Measurements from ENCODE around the gene GSK3A.
"Not testable (repeated sequence)": the region's sequence is repeated elsewhere in the genome, so short reads cannot be mapped to it uniquely, and the experiment has no call there.

Gene GSK3A

DNA sequence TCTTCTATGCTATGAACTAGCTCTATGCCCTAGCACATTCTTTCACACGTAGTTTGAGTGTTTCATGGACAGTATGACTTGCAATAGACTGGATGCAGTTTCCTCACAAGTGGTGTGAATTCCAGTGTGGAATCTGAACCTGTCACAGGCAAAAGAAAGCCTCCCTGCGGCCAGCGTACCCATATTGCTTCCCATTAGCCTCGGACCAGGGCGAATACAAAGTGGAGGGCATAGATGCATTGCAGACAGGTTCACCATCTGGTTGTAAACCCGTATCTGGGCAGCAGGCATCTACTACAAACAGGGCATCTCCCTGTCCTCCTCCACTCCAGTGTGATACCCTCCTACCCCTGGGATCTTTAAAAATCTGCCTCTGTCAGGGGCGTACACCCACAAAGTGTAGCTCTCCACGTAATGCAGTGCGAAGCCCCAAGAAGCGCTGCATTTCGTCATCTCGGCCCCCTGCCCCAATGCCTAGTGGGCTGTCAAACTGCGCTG is 25.3 kb upstream of the GSK3A start:
- no peak for DNase-seq

- not testable (repeated sequence) for DNase-seq
These were observed 24.7 kb upstream of the GSK3A start for GRCh38 chr19:42266928-42267603.

DNA sequence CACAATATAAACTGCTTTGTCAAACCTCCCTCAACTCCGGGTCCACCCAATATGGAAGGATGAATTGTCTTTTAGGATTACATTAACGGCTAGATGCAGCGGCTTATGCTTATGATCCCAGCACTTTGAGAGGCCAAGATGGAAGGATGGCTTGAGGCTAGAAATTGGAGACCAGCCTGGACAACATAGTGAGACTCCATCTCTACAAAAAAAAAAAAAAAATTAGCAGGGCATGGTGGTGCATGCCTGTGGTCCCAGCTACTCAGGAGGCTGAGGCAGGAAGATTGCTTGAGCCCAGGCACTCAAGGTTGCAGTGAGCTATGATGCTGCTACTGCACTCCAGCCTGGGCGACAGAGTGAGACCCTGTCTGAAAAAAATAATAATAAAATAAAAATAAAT is 23.7 kb upstream of the GSK3A start:
- not testable (repeated sequence) for DNase-seq

GRCh38 chr19:42261763-42262162 is 19.4 kb upstream of the GSK3A start:
- no peak for DNase-seq

GRCh38 chr19:42257842-42258241 is 15.4 kb upstream of the GSK3A start:
- not testable (repeated sequence) for DNase-seq

- DNase-seq = no peak
These were observed 13.7 kb upstream of the GSK3A start for GRCh38 chr19:42255766-42256745.

DNA sequence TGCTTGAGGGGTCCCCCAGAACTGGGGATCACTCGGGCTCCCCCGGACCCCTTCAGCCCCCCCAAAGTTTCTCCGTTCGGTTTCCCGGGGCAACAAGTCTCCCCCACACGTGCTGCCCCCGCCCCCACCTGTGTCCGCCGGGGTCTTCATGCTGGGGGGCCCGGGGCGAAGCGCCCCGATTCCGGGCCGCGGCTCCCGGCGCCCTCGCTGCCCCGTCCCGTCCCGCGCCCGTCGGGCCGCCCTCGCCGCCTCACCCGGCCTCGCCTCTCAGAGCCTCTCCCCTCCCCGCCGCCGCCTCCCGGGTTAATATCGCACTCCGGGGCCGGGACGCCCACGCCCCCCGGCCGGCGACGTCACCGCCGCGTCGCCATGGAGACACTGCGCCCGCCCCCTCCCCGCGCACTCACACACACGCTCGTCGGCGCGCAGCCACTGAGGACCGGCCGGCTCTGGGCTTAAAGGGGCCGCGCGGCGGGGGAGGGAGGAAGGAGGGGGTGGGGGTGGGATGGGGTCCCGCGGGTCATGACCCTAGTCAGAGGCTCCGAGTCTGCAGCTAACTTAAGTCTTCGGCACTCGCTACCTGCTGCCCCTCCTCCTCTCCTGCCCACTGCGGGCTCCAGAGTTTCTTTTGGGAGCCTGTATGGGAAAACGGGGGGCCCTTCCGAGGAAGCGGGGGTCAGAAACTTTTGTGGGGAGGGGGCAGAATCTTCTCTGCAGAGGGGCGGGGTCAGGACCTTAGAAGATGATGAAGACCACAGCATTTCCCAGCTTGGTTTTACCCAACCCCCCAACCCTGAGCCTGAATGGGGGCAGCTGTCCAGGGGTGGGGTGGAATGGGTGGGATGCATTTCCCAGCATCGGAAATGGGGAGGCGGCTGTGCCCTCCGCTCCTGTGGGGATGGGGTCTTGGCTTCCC is 12.7 kb upstream of the GSK3A start, which contains the start of gene ERF:
TSS of gene ERF (minus strand) at position 279 of the 916 bp plus-strand sequence. CDS start at position 150, 129 bp downstream.
- DNase-seq = peak; percentile 94

- DNase-seq = peak; percentile 84
These were observed 11.9 kb upstream of the GSK3A start for GRCh38 chr19:42254089-42254849.

DNA sequence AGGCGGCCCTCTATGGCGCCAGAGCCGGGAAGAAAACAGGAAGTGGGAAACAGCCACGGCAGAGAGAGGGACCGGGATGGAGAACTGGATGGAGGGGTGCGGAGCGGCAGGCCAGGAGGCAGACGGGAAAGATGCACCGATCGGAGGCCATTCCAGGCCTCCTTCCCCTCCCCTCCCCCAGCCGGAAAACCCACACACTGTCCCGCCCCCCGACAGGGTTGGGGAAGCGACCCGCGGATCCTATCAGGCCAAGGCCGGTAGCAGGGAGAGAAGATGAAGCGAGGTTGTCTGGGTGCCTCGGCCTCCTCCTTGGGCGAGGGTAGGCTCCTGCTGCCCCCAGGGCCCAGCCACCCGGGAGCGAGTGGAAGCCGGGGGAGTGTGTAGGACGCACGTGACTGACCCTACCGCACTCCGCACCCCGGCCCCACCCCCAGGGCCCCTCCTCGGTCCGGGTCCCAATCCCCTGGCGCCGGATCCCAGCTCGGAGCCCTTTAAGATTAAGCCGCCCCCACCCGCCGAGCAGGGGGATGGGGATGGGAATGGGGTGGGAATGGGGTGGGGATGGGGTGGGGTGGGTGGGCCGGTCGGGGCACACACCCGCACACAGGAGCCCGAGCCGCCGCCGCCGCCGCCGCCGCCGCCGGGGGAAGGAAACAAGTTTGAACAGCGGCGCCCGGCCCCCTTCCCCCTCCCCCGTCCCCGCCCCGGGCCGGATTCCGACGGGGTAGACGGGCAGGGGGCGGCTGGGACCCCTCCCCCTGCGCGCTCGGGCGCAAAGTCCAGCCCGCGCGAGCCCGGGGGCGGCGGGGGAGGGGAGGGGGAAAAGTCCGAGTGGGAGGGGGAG is 11.1 kb upstream of the GSK3A start:
- DNase-seq = peak; percentile 72

DNA sequence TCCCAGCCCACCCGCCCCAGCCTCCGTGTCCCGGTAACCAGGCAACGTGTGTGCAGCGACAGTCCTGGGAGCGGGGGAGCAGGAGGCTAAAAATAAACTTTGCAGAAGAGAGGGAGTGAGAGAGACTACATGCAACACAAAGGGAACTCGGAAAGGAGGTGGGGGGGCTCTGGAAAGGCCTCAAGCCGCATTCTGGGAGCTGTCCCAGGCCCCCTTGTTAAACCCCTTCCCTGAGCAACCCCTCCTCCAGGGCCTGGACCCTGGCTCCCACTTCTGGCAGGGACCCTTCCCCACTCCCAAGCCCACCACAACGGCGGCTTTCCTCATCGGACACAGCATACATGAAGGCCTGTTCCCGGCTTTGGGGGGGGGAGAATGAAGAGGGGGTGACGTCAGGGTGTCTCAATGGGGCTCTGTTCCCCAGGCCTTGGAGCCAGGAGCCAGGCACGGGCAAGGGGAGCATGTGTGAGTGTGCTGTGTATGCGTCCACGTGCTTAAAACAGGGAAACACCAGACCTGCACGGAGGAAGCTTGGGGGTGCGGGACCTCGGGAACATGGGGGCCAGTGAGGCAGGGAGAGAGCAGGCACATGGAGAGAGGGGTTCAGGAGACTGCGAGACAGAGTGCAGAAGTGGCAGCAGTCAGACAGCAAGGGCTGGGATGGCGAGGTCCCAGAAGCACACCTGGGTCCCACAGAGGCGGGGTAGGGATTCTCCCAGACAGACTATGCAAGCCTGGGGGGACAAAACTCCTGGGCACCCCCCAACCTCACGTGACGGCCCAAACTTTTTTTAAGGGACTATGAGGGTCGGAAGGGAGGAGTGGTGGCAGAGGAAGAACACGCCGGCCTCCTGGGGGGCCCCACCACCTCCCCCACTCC is 10.2 kb upstream of the GSK3A start:
- DNase-seq = no peak

GRCh38 chr19:42251572-42252358 is 9.4 kb upstream of the GSK3A start:
- DNase-seq = no peak

DNA sequence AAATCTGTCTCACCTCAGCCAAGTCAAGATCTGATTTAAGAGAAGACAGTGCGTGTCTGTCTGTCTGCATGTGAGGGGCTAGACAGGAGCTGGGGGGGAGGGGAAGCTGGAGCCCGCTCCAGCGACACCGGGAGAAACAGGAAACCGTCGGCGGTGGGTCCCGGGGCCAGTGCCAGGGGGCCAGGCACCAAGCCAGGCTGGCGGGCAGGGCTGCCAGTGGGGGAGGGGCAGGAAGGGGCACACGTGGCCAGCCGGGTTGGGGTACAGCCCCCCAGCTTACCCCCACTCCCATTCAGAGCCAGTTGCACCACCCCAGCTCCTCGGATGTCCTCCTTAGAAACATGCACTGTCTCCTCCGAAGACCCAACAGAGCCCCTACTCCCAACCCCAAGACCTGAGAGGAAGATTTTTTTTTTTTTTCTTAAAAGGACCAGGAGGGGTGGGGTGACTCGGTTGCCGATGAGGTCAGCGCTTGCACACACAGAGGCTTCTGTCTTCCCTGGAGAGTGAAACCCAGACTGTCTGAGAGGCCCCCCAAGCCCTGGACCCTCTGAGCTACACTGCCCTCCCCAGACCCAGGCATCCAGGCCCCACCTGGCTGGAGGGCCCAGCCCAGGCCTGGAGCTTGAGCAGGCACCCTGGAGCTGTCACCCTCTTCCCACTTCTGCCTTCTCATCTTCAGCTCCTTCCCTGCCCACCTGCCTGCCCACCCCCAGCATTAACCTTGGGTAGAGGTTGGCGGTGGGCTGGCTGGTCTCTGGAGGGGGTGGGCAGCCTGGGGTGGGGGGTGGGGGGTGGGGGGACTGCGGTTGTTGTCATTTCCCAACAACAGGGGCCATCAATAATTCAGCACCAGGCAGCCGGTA is 8.5 kb upstream of the GSK3A start:
- DNase-seq = no peak

GRCh38 chr19:42250183-42250665 is 7.8 kb upstream of the GSK3A start:
- no peak for DNase-seq

DNA sequence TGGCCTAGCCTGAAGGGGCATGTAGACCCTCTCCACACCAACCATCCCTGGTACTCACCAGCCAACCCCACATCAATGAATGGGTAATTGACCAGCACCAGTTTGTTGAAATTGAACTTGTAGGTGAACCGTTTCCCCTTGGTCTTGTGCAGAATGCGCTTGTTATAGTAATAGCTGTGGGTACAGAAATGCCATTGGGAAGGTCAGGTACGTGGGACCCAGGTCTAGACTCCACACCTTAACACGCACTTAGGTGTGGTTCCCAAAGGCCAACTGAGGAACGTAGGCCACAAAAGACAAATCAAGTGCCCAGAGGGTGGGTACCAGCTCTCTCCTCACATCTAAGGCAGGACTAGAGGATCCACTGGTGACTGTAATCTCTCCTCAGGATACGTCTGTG is 7.4 kb upstream of the GSK3A start:
- no peak for DNase-seq

- no peak for DNase-seq
These were observed 6.8 kb upstream of the GSK3A start for GRCh38 chr19:42249149-42249750.

DNA sequence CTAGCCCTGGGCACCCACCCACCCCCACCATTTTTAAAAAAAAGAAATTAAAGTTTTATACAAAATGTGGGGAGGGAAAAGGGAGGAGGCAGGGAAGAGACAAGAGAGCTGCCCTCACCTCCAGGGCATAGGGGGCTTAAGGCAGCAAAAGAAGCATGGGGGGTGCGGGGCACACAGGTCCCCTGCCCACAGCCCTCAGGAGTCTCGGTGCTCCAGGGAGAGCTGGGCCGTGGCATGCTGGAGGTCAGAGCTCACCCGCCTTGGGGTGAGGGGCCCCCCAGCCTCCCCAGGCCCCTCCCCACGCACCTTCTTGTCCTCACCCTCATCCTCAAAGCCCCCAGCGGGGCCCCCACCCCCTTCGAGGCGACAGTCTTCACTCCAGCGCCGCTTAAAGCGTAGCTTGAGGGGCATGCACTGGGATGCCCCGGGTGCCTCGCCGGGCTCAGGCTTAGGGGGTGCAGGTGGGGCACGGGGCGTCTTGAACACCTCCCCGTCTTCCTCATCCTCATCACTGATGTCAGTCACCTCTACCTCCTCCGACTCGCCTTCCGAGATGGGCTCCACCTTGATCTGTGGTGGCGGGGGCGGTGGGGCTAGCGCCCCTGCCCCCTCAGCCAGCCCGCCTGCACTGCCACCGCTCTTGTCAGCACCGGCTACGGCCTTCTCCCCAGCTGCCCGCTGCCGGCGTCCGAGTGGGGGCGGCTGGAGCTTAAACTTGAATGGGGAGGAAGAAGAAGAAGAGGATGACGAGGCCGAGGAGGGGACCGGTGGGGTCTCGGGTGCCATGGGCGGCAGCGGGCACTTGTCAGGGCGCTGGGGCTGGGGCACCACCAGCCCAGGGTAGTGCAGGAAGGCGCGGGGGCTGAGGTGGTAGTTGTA is 6.1 kb upstream of the GSK3A start:
- DNase-seq = no peak

All from stimulated activated CD4-positive, alpha-beta T cell treated with anti-CD3 and anti-CD28 coated beads, Interleukin-4, amount 100 ng/mL, for 1 hour (primary cell).